ENCODE results near the gene CXCR4.

GRCh38 chr2:136077107-136077506 lies 40.8 kb downstream of the CXCR4 start:
- TF ChIP-seq CTCF (conservative IDR thresholded peaks at IDR 0.05; ENCODE audit: low read depth, low read length), result no peak
- no peak for TF ChIP-seq EZH2 (IDR thresholded peaks at IDR 0.05; ENCODE audit: borderline replicate concordance, low read depth, low read length, poor library complexity, severe bottlenecking)

Data from A673 (cell line).